Ishikawa (cell line): ENCODE results near the gene SEMA6A.

Experiments used
- FOXM1 ChIP-seq: IDR thresholded peaks from 2 replicates; pipeline ENCODE4 v1.6.1; 2012; ENCODE audit warnings: low read depth, borderline replicate concordance
- RAD21 ChIP-seq: IDR thresholded peaks from 2 replicates; pipeline ENCODE4 v1.6.1; 2012; ENCODE audit warnings: low read depth

- TF ChIP-seq RAD21 (no peak), FOXM1 (no peak)
These were observed 102.3 kb downstream of the SEMA6A start for GRCh38 chr5:116472274-116472673.
